H54 (cell line): ENCODE data around the gene C15orf62.

Source experiments
- DNase-seq: peaks from one replicate; pipeline ENCODE4 v3.0.0; 2011; ENCODE audit warnings: low spot score, mixed read lengths; ENCODE audit not compliant: insufficient read length
- FAIRE-seq: peaks from 3 replicates; lab custom pipeline; 2011; peaks lifted over from hg19 to GRCh38; lab: Jason Lieb, UNC
- POLR2A ChIP-seq: IDR thresholded peaks from 2 replicates; pipeline ENCODE4 v1.6.1; 2011; ENCODE audit warnings: low read depth, mild to moderate bottlenecking, low read length

C15orf62 gene

DNA sequence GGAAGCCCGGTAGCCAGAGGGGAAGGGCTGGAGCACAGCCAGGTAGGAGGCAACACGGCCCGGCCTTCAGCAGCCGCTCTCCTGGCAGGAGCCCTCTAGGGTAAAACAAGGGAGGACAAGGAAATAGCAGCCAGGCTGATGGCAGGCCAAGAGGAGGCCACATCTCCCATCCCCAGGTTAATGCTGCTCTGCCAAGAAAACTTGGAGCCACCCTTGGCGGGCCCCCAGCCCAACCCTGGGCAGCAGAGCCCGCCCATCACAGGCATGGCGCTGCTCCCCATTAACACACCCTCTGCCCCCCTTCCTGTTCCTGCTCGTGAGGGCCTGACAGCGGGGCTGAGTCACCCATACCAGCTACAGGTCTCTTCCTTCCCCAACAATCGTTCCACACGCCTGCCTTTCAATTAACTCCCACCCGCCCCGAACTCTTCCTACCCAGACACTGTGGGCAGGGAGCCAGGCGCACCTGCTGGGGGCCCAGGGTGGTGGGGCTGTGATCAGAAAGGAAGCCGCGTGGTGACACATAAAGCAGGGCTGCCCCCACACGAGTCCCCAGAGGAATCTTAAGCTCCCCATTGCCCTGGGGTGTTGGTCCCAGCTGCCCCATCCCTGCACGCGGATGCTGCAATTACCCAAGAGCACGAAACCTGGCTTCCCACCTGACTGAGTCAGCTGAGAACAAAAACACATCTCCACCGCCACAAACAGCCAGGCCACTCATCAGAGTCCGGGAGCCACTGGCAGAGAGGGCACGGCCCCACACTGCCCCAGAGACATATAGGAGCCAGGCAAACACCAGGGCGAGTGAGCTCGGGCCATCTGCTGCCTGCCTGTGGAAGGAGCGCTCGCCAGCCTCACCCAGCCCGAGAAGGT, at the start of gene C15orf62:
Gene C15orf62 (plus strand): TSS at position 707 of the 873 bp plus-strand sequence. CDS start 516 bp downstream, outside the sequence.
- DNase-seq (peak; percentile 88), FAIRE-seq (peak; percentile 53)
- TF ChIP-seq POLR2A = no peak

DNA sequence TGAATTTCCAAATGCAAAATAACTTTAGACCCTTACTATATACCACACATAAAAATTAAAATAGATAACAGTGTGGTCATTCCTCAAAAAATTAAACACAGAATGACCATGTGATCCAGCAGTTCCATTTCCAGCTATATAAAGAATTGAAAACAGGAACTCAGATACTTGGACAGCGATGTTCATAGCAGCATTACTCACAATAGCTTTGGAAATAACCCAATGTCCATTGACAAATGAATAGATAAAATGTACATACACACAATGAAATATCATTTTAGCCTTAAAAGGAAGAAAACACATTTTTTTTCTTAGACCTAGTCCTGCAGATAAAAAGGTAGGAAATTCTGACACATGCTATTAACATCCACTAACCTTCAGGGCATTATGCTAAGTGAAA, 48.1 kb upstream of the C15orf62 start:
- FAIRE-seq = no peak
- no peak for TF ChIP-seq POLR2A
- DNase-seq = no peak

GRCh38 chr15:40722354-40722753, 47.4 kb upstream of the C15orf62 start:
- no peak for FAIRE-seq
- TF ChIP-seq POLR2A = no peak

DNA sequence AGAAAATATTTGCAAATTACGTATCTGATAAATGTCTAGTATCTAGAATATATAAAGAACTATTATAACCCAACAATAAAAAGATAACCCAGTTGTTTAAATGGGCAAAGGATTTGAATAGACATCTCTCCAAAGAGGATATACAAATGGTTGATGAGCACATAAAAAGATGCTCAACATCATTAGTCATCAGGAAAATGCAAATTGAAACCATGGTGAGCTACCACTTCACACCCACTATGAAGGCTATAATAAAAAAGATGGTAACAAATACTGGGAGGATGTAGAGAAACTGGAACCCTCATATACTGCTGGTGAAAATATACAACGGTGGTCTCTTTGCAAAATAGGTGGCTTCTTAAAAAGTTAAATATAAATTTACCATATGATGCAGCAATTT, 46.8 kb upstream of the C15orf62 start:
- no peak for FAIRE-seq
- TF ChIP-seq POLR2A = no peak
- DNase-seq = no peak

More at GRCh38 chr15:40722354-40722753, 47.4 kb upstream of the C15orf62 start:
- no peak for DNase-seq

DNA sequence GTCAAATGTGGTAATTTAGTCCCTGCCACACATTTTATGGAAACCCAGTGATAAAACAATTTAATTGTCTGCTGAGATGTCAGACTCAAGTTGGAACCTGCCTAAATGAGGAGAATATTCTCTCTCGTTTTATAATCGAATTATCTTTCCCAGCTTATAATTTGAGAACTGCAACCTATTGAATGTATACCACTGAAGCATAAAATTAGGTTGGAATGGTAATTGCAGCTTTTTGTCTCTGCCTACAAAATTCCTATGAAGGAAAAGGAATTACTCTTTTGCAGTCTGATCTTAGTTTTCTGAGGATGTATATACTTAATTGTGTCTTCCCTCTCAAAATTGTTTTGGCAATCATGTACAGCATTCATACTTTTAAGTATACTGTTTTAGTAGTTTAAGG, 45.9 kb upstream of the C15orf62 start:
- FAIRE-seq (no peak), DNase-seq (no peak)
- no peak for TF ChIP-seq POLR2A

- FAIRE-seq (no peak), DNase-seq (no peak)
- no peak for TF ChIP-seq POLR2A
These were observed 38.7 kb upstream of the C15orf62 start for GRCh38 chr15:40731034-40731433.

DNA sequence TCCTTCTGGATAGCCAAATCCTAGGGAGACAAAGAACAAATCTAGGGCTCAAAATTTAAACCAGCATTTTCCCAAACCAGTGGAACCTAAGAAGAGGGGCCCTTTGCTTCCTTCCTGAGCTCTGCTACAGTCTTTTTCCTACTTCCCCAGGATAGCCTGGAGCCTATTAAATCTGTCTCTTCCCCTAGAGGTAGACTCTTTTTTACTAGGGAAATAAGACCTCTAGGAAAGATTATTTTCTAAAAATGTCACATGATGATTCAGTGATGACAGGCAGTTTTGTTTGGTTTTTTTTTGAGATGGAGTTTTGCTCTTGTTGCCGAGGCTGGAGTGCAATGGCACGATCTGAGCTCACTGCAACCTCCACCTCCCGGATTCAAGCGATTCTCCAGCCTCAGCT, 33.2 kb upstream of the C15orf62 start:
- FAIRE-seq = no peak
- TF ChIP-seq POLR2A = no peak
- no peak for DNase-seq

DNA sequence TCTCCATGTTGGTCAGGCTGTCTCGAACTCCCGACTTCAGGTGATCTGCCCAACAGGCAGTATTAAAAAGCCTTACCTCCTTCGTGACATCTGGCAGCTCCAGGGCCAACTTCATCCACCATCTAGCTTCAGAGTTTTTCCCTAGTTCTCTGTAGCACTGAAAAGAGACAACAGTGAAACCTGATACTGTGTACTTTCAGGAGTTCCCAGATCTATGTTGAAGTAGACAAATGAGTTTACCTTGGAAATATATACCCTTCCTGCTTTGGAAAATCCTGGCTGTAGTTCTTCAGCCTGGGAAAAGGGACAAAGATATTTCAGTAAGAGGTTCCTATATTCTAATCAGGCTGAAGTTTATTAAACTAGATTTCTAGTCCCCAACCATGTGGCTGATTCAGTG, 32.7 kb upstream of the C15orf62 start:
- FAIRE-seq (no peak), DNase-seq (no peak)
- no peak for TF ChIP-seq POLR2A

DNA sequence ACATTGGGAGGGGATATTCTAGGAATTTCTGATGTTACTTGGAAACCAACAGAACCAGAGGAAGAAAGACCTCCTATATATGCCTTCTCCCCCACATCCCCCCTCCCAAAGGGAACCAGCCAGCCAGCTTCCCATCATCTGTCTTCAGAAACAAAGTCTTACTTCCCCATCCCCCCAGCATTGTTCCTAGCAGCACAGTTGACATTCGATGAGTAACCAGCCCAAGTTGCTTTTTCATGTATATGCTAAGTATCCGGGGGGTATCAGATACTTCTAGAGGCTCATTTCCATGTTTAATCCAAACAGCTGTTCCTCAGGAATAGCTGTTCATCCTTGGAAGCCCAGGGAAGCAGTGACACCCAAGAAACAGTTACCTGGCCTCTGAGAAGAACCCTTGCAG, 30.7 kb upstream of the C15orf62 start:
- FAIRE-seq = no peak
- DNase-seq = no peak
- no peak for TF ChIP-seq POLR2A

DNA sequence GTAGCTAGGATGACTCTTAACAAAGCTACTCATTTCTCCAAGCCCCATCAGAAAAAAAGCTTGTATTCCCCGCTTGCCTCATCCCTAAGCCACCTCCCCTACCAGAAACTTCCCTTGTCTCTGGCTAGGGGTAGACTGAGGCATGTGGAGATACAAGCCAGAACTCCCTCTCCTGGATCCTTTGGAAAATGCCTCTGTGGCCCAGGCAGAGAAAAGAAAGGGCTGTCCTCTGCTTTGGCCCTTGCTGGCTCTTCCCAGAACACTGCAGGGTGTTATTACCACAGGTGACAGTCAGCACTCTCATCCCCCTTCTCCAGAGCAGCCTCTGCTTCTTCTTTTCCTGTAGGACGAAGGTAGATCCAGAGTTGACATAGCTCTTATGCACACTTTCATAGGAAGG, 29.9 kb upstream of the C15orf62 start:
- FAIRE-seq (no peak), DNase-seq (no peak)
- no peak for TF ChIP-seq POLR2A

DNA sequence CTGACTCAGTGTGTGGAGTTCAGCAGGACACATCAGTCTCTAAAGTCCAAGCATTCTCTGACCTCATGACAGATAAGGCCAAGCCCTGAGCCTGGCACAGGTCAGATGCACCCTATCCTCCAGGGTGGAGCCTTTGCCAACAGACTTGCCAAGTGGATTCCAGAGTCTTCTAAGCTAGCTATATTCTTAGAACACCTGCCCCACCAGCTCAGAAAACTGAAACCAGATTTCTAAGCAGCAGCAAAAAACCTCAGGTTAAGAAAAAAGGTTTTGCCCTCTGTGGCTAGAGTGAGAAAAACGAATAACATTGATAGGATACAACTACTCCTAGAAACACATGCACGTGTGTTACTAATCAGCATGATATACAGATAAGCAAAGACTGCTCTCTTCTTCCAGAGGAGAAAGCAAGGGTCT, 26.3 kb upstream of the C15orf62 start:
- no peak for FAIRE-seq
- TF ChIP-seq POLR2A = no peak

GRCh38 chr15:40743921-40744814, 25.6 kb upstream of the C15orf62 start:
- FAIRE-seq (no peak), DNase-seq (peak; percentile 45)
- TF ChIP-seq POLR2A = no peak

More for the DNA sequence above, 26.3 kb upstream of the C15orf62 start:
- DNase-seq = no peak

DNA sequence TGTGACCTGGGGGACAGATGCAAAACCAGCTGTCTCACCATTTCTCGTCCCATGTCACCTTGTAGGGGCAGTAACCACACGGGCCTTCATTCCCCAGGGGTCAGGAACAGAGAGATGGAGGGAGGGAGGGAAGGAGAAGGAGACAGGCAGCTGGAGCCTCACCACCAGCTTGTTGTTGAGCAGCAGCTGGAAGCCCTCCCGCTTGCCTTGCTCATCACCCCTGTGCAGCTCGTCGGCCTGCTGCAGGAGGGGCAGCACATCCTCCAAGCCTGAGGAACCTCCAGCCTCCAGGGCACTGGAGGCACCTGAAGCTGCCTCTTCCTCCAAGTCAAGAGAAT, 25.0 kb upstream of the C15orf62 start:
- no peak for FAIRE-seq
- DNase-seq = no peak

GRCh38 chr15:40746916-40747418, 22.8 kb upstream of the C15orf62 start:
- no peak for DNase-seq
- no peak for TF ChIP-seq POLR2A
- FAIRE-seq = no peak

More for the DNA sequence above, 25.0 kb upstream of the C15orf62 start:
- TF ChIP-seq POLR2A = no peak
